DMS53 treated with DMSO at 0.1 percent for 48 hours (cell line): ENCODE measurements around the gene PRUNE2.
A peak's percentile ranks its signal among the peaks of the same experiment; 100 is the strongest.
"Not testable (repeated sequence)": the region's sequence is repeated elsewhere in the genome, so short reads cannot be mapped to it uniquely, and the experiment has no call there.

Experiments
- DNase-seq: peaks from one replicate; lab custom pipeline; 2025; ENCODE audit not compliant: unreplicated experiment; lab: John Stamatoyannopoulos, UW

Gene PRUNE2

DNA sequence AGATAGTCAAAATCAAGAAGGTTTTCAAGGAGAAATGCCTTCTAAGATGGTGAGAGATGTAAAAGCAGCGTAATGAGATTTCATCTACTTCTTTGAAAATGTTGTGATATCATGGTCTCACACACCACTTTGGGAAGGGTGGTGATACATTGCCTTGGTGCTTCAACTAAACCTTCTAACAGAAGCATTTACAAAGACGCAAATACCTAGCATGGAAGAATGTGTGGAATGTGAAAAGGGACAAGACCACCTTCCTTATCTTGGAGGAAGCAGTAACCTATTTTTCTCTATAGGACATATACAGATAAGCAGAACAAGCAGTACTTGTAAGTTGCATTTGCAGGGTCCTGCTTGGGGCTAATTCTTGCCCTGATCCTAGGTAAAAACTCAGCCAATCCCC lies 102.8 kb downstream of the PRUNE2 start:
- no peak for DNase-seq

GRCh38 chr9:76800901-76801300 lies 105.0 kb downstream of the PRUNE2 start:
- no peak for DNase-seq

GRCh38 chr9:76799473-76799872 lies 106.4 kb downstream of the PRUNE2 start:
- no peak for DNase-seq

DNA sequence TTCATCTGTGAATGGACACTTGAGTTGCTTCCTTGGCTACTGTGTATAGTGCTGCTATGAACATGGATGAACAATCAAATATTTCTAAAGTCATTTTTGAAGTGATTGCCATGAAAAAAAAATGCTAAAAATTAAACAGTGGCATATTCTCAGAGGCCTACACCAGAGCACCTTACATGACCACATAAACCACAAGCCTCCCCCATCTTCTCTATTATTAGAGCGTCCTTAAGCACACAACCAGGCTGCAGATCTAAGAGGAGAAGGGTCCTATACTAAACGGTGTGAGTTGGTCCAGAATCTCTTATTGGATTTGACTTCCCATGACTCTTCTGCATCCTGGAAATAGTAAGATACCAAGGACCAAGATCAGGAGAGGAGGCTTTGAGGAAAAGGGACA lies 107.4 kb downstream of the PRUNE2 start:
- DNase-seq = no peak

DNA sequence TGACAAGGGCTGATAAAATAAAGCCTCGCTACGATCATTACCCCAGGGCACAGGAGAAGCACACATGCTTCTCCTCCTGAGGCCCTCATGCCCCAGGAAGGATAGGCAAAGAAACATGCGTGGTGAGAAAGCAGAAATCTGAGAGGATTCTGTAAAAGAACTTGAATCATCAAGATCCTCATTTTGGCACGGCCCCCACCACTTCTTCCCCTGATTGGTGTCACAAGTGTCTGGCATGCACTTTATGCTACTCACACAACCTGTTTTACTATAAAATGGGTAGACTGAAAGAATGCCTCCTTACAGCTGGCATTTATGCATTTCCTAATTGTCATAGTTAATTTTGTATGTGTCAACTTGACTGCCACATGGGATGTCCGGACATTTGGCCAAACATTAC lies 109.6 kb downstream of the PRUNE2 start:
- DNase-seq = no peak

DNA sequence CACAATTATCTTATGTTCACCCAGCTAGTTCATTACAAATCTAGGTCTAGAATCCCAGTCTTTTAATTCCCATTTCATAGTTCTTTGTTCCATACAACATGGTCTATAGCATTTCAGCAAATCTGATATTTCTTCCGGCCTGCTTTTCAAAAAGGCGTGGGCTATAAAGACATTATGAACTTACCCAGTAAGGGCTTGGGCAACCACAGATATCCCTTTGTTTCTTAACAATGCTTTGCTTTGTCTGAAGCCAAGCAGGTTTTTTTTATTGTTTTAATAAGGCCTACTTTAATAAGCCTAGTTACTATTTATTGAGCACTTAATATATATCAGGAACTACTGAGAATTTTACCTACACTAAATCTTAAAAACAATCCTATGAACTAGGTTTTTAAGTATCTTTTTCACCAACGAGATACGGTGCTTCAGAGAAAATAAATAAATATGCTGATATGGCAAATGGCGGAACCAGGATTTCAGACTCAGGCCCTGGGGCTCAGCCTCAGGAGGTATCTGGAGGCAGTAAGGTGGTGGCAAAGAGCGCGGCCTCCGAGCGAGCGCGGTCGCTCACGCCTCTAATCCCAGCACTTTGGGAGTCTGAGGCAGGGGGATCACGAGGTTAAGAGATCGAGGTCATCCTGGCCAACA lies 112.0 kb downstream of the PRUNE2 start:
- no peak for DNase-seq

DNA sequence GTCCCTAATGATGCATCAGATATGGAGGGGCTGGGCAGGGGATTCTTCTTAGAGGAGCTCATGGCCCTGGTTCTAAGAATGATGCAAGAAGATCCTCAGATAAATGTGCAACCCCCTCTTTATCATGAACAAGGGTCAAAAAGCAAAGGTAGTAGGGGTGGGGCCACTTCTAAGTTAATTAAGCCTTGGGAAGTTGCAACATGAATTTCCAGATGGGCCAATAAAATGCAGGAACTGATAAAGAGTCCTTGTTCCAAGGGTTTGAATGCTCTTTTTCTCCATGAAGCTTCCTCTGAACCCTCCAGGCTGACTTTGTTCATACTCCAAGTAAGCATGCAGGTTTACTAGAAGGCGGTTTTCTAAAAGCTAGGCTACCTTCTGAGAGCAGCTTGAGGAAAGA lies 116.1 kb downstream of the PRUNE2 start:
- no peak for DNase-seq

DNA sequence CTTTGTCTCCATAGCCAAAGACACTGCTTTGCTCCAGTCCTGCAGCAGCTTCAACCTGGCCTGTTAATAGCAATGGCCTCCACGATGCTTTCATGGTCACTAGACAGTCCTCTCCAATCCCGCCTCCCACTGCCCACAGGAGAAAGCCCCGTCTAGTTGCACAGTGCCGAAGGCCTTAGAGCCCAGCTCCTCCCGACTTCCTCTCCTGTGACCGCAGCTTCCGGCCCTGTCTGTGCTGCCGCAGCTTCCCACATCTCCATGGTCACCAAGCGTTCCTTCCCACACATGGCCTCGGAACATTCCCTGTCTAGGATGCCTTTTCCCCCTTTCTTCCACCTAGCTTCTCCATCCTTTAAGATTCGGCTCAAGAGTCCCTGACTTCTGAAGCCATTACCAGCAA lies 118.2 kb downstream of the PRUNE2 start:
- DNase-seq = no peak

GRCh38 chr9:76785501-76785900 lies 120.4 kb downstream of the PRUNE2 start:
- DNase-seq = no peak

DNA sequence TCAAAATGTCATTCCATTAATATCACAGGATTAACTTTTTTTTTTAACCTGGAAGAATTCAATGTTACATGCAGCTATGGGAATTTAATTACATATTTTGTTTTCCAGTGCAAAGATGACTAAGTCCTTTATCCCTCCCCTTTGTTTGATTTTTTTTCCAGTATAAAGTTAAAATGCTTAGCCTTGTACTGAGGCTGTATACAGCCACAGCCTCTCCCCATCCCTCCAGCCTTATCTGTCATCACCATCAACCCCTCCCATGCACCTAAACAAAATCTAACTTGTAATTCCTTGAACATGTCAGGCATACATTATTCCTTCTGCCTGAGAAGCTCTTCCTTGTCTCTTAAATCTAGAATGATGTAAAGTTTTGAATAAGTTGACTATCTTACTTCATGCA lies 121.0 kb downstream of the PRUNE2 start:
- no peak for DNase-seq

DNA sequence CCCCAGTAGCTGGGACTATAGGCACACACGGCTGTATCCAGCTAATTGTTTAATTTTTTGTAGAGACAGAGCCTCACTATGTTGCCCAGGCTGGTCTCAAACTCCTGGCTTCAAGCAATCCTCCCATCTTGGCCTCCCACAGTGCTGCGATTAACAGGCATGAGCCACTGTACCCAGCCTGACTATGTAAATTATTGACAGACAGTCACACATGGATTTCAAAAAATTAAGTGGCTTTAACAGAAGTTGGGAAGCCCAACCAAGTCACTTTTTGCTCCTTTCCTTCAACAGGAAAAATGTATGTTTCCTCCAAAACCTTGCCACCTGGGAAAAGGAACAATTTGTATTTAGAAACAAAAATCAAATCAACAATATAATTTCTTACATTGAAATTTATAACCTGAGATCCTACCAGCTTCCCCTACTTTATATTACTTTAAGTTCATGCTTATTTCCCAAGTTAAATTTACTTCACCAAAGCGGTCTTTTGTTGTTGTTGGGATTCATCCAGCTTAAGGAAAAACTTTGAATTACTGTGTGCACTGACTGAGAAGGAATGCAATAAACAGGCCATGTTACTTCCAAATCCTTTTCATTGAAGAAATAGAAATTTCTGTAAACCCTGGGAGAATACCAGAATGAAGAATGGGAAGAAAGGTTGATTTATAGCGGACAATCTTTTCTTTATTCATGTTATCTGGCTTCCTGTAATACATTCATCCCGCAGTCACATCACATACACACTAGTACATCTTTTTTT lies 133.0 kb downstream of the PRUNE2 start:
- DNase-seq = no peak

GRCh38 chr9:76766126-76766525 lies 139.8 kb downstream of the PRUNE2 start:
- no peak for DNase-seq

DNA sequence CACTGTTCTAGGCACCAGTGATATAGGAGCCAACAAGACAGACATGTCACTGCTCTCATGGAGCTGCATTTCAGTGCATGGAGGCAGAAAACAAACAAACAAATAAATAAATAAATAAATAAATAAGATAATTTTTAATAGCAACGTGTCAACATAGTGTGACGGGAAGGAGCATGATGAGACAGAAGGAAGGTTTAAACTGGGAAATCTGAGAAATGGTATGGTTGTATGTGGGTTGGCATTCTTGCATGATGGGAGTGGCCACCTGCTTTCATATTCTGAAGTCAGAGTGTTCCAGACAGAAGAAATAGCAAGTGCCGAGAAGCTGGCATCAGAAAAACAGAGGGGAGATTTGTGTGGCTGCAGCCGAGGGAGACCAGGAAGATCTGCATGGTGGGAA lies 141.8 kb downstream of the PRUNE2 start, which contains the start of gene PCA3:
Gene PCA3, plus strand, starts transcription at position 301 of the 400 bp plus-strand sequence.
- no peak for DNase-seq

DNA sequence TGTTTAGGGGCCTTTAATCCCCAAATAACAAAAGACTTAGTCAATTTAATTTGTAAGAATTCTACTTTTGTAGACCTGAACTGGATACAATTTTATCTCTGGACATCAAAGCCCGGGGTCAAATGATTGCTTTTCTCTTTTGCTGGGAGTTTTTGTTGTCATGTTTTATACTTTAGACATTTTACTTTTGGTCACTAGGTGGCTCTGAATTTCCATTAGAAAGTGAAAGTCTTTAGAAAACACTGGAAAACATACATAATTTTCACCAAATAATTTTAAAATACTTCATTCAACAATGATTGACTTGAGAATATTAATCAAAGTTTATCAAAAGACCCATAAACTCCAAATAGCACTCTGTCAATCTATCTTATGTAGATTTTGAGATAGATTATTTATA lies 144.5 kb downstream of the PRUNE2 start:
- DNase-seq = no peak

GRCh38 chr9:76759732-76760131 lies 146.2 kb downstream of the PRUNE2 start:
- DNase-seq = peak; percentile 12

- no peak for DNase-seq
Measured at GRCh38 chr9:76758476-76758875, 147.4 kb downstream of the PRUNE2 start.

DNA sequence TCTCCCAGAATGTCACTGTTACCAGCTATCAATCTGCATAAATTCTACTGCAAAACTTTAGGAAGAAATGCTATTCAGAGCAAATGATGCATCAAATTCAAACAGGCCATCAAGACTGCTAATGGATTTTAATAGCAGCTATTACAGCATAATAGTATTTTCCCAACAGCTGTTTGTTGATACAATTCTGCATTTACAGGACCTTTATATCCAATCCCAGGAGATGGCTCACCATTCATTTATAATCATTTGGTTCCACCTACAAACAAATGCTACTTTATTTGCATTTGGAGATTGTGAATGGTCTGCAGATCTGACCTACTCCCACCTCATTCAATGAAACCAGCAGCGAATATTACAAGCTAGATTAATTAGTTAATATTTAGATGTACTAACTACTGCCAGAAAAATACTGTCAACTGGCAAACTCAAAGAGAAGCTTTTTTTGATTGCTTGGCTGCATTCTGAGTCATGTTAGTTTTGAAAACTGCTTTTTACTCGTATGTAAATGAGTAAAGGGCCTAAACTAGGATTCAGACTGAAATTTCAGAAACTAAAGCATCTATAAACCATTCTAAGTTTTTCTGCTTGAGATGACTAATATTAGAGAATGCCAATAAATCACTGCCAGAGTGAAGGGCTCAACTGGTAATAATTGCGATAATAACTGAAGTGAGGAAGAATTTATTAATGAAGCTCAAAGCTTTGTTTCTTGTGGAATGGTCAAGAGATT lies 148.8 kb downstream of the PRUNE2 start:
- DNase-seq = no peak

DNA sequence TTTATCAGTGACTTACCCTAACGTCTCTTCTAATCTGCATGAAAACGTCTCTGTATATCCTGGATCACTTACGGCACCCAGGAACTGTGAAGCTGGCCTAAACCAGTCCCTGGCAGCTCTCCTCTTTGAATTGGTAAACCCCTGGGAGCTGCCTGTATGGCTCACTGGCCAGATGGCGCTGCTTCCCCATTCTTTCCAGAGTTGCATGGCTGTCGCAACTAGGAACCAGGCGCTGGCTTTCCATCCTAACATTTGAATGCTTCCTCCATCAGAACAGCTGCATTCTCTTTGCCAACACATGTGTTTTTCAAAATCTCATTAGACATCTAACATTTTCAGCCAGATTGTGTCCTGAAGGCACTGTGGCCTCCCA lies 149.7 kb downstream of the PRUNE2 start:
- no peak for DNase-seq

- DNase-seq = no peak
Measured at GRCh38 chr9:76751001-76751400, 154.9 kb downstream of the PRUNE2 start.

GRCh38 chr9:76744336-76744735 lies 161.6 kb downstream of the PRUNE2 start:
- no peak for DNase-seq

- DNase-seq = no peak
Measured at GRCh38 chr9:76743931-76744330, 162.0 kb downstream of the PRUNE2 start.

- not testable (repeated sequence) for DNase-seq
Measured at GRCh38 chr9:76742890-76743289, 163.0 kb downstream of the PRUNE2 start.
